ENCODE data around the gene GPD1L. TPM values are rescaled to one million over a fixed set of nuclear protein-coding genes. Genes with fewer than 3 reads are reported as not detected.

The GPD1L gene
- total and polyA plus RNA-seq, 10 of the 15 experiments (the other 5 are each of a cell fraction or from before 2014, with no cell fraction given), result 0.77 to 4.8 (median 3.9) TPM

DNA sequence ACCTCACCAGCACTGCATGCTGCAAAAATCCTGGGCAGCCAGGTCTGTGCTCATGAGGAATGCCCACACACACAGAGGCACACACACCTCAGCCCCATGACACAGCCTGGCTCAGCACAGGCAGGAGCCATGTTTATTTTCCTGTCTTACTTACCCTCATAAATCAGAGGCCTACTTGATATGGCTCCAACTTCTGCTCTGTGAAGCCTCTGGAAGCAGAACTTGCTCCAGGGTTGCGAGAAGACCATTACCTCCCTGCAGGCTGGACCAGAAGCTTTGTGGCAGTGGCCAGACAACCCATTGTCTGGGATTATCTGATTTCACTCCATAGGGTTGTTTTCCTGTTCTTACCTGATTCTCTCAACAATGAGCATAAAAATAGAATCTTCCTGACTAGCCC is 88.2 kb downstream of the GPD1L start:
- TF ChIP-seq EP300 (IDR thresholded peaks at IDR 0.05; ENCODE audit: borderline replicate concordance in 1 of 2, control insufficient read depth in 1 of 2, low read depth in 2 of 2, low read length in 2 of 2) (no peak), ATF7 (IDR thresholded peaks at IDR 0.05; ENCODE audit: low read depth) (no peak), PAX5 (IDR thresholded peaks at IDR 0.05; ENCODE audit: borderline replicate concordance, low read depth, low read length) (no peak)
- TF ChIP-seq, protein P1, sequence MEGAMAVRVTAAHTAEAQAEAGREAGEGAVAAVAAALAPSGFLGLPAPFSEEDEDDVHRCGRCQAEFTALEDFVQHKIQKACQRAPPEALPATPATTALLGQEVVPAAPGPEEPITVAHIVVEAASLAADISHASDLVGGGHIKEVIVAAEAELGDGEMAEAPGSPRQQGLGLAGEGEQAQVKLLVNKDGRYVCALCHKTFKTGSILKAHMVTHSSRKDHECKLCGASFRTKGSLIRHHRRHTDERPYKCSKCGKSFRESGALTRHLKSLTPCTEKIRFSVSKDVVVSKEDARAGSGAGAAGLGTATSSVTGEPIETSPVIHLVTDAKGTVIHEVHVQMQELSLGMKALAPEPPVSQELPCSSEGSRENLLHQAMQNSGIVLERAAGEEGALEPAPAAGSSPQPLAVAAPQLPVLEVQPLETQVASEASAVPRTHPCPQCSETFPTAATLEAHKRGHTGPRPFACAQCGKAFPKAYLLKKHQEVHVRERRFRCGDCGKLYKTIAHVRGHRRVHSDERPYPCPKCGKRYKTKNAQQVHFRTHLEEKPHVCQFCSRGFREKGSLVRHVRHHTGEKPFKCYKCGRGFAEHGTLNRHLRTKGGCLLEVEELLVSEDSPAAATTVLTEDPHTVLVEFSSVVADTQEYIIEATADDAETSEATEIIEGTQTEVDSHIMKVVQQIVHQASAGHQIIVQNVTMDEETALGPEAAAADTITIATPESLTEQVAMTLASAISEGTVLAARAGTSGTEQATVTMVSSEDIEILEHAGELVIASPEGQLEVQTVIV (IDR thresholded peaks at IDR 0.05; ENCODE audit: borderline replicate concordance, partially characterized antibody), result no peak
- TF ChIP-seq, protein P2, sequence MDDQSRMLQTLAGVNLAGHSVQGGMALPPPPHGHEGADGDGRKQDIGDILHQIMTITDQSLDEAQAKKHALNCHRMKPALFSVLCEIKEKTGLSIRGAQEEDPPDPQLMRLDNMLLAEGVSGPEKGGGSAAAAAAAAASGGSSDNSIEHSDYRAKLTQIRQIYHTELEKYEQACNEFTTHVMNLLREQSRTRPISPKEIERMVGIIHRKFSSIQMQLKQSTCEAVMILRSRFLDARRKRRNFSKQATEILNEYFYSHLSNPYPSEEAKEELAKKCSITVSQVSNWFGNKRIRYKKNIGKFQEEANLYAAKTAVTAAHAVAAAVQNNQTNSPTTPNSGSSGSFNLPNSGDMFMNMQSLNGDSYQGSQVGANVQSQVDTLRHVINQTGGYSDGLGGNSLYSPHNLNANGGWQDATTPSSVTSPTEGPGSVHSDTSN (IDR thresholded peaks at IDR 0.05; ENCODE audit: insufficient replicate concordance, low read depth, low read length), result no peak
- intact Hi-C loops (cut with micrococcal nuclease; ENCODE audit: unreplicated experiment), result no loop called here
- Histone ChIP-seq H2AFZ (ENCODE audit: control insufficient read depth, low read depth, low read length) (no peak overlapping the region), H3K4me3 (no peak overlapping the region), H3K9ac (ENCODE audit: control insufficient read depth, insufficient read depth, low read length) (no peak overlapping the region), H3K4me1 (ENCODE audit: control insufficient read depth, insufficient read depth, low read length) (no peaks in the 10 kb centered on the region), H3K9me3 (replicated peaks; ENCODE audit: control insufficient read depth, insufficient read depth, low read length) (no peaks in the 10 kb centered on the region), H4K20me1 (ENCODE audit: control insufficient read depth, insufficient read depth) (no peaks in the 10 kb centered on the region), H3K27me3 (replicated peaks in 1 of 2; ENCODE audit: control insufficient read depth in 2 of 2, insufficient read depth in 2 of 2, low read length in 1 of 2) (no peaks in the 10 kb centered on the region), H3K27ac (ENCODE audit: control insufficient read depth, insufficient read depth) (no peak overlapping the region), H3K36me3 (ENCODE audit: control insufficient read depth in 2 of 2, insufficient read depth in 2 of 2, low read length in 1 of 2) (no peaks in the 10 kb centered on the region), H3K79me2 (ENCODE audit: control insufficient read depth, insufficient read depth, low read length) (no peaks in the 10 kb centered on the region), H3K4me2 (ENCODE audit: control insufficient read depth, insufficient read depth) (no peak overlapping the region)
- in situ Hi-C loops (cut with MboI), result no loop called here
- ChIA-PET RAD21 (ENCODE audit: unreplicated experiment) (no interaction called here), POLR2A (no interaction called here), SMC1A (ENCODE audit: uncharacterized antibody, unreplicated experiment) (no interaction called here), CTCF (interaction anchor here (1.4 kb wide), 1 partner anchor 18 kb away, joined by 4 read pairs; no protein-coding TSS in a partner anchor)
- 39% methylated on average over 1 of the region's 1 CpG for WGBS (ENCODE audit: insufficient coverage, insufficient replicate concordance, low lambda C conversion rate, missing lambda C conversion rate)
- BruUV-seq (replicated peaks), result no TSS peak
- FAIRE-seq (no peak), DNase-seq (ENCODE audit: low read depth, low spot score) (no peak), ATAC-seq (no peak)

Data from GM12878 (cell line).